ENCODE results near the gene CHMP2A.
"Not testable (repeated sequence)": the region's sequence is repeated elsewhere in the genome, so short reads cannot be mapped to it uniquely, and the experiment has no call there.

Gene CHMP2A

GRCh38 chr19:58554494-58555368 is at the start of gene CHMP2A:
Gene CHMP2A (minus strand): TSS chr19:58555105. CDS start chr19:58554212, 893 bp downstream.
- peak; percentile 98 for DNase-seq (ENCODE audit: low read depth in 2 of 3, low spot score in 1 of 3)

DNA sequence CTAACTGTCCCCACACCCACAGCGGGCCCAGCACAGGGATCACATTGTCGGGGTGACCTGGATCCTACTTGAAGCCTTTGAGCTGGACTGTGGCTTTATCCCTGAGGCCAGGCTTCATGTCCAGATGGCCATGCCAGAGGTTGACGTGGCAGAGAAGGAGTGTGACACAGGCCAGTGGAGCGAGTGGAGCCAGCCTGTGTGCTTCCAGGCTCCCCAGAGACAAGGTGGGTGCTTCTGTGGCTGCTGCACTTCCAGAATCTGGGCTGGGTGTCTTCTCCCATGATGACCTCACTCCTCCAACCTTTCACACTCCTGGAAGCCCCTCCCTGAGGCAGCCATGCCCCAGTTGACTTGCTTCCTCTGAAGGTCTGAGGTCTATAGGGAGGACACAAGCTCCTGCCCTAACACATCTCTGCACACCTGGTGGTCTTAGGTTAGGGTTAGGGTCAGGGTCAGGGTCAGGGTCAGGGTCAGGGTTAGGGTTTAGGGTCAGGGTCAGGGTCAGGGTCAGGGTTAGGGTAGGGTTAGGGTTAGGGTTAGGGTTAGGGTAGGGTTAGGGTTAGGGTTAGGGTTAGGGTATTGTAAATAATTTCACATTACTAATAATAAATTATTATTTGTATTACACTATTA is 31.3 kb upstream of the CHMP2A start:
- DNase-seq (ENCODE audit: low read depth in 2 of 3, low spot score in 1 of 3) = no peak

GRCh38 chr19:58585442-58586132 is 30.7 kb upstream of the CHMP2A start:
- no peak for DNase-seq (ENCODE audit: low read depth in 2 of 3, low spot score in 1 of 3)

DNA sequence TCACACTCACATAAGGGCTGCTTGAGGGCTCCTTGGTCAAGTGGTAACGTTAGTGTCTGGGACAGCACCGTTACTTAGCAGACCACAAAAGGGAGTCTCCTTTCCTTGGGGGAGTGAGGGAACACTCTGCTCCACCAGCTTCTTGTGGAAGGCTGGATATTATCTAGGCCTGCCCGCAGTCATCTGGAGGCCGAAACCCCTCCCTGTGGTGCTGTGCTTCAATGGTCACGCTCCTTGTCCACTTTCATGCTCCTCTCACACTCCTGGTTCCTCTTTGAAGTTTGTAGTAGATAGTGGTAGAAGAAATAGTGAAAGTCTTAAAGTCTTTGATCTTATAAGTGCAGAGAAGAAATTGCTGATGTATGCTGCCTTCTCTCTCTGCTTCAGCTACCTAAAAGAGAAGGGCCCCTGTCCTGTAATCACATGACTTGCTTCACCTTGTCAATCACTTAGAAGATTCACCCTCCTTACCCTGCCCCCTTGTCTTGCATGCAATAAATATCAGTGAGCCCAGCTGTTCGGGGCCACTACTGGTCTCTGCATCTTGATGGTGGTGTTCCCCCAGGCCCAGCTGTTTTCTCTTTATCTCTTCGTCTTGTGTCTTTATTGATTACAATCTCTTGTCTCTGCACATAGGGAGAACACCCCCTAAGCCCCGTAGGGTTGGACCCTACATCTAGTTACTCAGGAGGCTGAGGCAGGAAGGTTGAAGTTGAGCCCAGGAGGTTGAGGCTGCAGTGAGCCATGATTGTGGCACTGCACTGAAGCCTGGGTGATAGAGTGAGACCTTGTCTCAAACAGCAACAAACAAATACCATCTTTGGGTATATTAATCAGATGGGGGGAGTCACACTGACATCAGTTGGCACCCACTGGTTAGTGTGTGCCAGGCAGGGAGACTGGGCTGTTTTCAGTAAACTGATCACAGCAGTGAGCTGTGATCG is 29.9 kb upstream of the CHMP2A start:
- DNase-seq (ENCODE audit: low read depth in 2 of 3, low spot score in 1 of 3) = no peak

DNA sequence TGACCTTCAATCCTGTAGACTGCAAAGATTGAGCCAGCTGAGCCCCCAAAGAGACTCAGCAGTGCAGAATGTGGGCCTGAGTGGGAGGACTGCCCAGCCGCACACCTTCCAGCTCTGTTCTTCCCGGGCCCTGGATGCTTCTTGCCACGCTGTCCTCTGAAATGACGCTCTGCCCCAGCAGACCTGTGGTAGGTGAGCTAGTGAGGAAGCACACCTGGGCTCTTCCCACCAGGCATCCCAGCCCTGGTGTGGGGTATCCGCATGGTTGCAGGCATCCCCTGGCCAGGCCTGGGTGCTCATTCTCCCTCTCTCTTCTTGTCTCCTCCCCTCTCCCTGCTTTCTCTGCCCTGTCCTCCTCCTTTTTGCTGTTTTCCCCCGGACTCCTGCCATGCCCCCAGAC is 28.1 kb upstream of the CHMP2A start:
- no peak for DNase-seq (ENCODE audit: low read depth in 2 of 3, low spot score in 1 of 3)

DNA sequence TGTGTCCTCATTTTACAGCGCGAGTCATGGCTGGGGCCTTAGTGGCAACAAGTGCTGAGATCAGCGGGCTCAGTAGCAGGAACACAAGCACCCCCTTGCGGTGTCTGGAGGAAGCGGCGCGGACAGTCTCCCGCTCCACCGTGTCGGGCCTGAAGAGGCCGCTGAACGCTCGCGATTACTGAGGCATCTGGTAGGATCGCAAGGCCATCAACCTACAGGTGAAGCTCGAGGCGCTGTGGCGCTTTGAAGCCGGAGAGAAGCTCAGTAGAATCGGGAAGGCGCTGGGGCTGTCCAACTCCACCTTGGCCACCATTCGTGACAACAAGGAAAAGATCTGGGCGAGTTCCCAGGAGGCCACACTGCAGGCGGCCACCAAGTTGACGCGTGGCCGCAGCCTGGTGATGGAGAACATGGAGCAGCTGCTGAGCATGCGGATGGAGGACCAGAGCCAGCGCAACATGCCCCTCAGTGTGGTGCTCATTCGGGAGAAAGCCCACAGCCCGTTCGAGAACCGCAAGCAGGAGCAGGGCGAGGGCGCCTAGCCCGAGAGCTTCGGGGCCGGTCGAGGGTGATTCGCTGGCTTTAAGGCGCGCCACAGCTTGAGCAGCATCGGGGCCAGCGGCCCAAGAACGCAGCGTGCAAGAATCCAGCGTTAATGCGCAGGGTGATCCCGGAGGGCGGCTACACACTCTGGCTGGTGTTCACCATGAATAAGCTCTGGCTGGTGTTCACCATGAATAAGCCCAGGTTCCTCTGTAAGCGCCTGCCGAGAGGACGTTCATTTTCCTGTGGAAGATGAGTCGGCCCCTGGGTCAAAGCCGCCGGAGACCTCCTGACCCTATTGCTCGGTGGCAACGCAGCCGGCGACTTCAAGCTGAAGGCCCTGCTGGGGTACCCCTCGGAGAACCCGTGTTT is 26.6 kb upstream of the CHMP2A start:
- DNase-seq (ENCODE audit: low read depth in 2 of 3, low spot score in 1 of 3) = peak; percentile 85 to 96 (median 88)

GRCh38 chr19:58579473-58580142 is 24.7 kb upstream of the CHMP2A start:
- DNase-seq (ENCODE audit: low read depth in 2 of 3, low spot score in 1 of 3) = no peak

DNA sequence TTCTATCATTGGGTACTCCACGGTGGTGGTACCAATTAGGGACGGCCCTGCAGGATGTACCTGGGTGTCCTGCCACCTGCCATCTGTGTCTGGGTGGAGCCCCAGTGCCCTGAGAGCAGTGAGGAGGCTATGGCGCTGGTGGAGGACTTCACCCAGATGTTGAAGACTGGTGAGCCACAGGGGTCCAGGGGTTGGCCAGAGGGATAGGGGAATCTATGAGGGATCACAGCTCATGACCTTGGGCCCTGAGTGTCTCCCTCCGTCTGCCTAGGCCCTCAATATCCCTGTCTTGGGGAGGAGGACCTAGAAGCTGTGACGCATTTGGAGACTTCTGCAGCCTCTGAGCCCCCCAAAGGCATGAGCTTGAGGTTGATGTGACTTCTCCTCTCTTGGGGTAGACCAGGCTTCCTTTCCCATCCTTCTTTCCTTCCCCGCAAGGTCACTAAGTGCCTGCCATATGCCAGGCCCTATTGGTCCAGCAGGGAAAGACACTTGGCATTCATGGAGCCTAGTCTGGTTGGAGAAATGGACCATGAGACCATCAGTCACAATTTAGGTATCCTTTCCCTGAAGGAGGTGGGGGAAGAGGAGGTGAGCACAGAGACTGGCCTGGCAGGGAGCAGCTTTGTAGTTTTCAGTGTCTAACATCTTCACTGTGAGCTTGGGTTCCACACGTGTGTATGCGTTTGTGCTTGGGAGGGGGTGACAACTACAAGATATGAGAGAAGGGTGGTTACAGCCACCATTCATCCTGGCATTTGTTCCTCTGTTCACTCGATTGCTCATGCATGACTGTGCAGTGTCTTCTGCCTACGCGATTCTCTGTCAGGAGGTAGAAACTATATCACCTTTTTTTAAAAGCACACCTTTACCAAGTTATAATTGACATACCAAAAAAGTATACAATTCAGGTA is 23.4 kb upstream of the CHMP2A start:
- no peak for DNase-seq (ENCODE audit: low read depth in 2 of 3, low spot score in 1 of 3)

GRCh38 chr19:58577581-58577980 is 22.7 kb upstream of the CHMP2A start:
- DNase-seq (ENCODE audit: low read depth in 2 of 3, low spot score in 1 of 3) = not testable (repeated sequence)

- DNase-seq (ENCODE audit: low read depth in 2 of 3, low spot score in 1 of 3) = peak; percentile 62 to 81 (median 75)
Observed at GRCh38 chr19:58575183-58576041, 20.5 kb upstream of the CHMP2A start.

- no peak for DNase-seq (ENCODE audit: low read depth in 2 of 3, low spot score in 1 of 3)
Observed at GRCh38 chr19:58573658-58574164, 18.8 kb upstream of the CHMP2A start.

GRCh38 chr19:58572818-58573657 is 18.1 kb upstream of the CHMP2A start, which contains the start of gene MZF1:
Gene MZF1 (minus strand): TSS chr19:58573335. CDS start chr19:58571389, 1,946 bp downstream.
- peak; percentile 99 for DNase-seq (ENCODE audit: low read depth in 2 of 3, low spot score in 1 of 3)

- DNase-seq (ENCODE audit: low read depth in 2 of 3, low spot score in 1 of 3) = no peak
Observed at GRCh38 chr19:58572026-58572817, 17.3 kb upstream of the CHMP2A start.

- DNase-seq (ENCODE audit: low read depth in 2 of 3, low spot score in 1 of 3) = no peak
Observed at GRCh38 chr19:58571575-58571947, 16.7 kb upstream of the CHMP2A start.
